ENCODE measurements around the gene SHISA2.
"Not testable (repeated sequence)": the region's sequence is repeated elsewhere in the genome, so short reads cannot be mapped to it uniquely, and the experiment has no call there.

The SHISA2 gene

GRCh38 chr13:26051657-26052311 lies at the start of gene SHISA2:
Gene SHISA2, minus strand, starts transcription at chr13:26052016. Its CDS starts 1,041 bp downstream, at chr13:26050975.
- DNase-seq (ENCODE audit: low read depth, low spot score): no peak

GRCh38 chr13:26095846-26096610 lies 44.2 kb upstream of the SHISA2 start:
- DNase-seq (ENCODE audit: low read depth, low spot score): no peak

GRCh38 chr13:26095338-26095737 lies 43.5 kb upstream of the SHISA2 start:
- DNase-seq (ENCODE audit: low read depth, low spot score): no peak

- DNase-seq (ENCODE audit: low read depth, low spot score): not testable (repeated sequence)
Observed at GRCh38 chr13:26076821-26077220, 25.0 kb upstream of the SHISA2 start.

GRCh38 chr13:26075498-26075897 lies 23.7 kb upstream of the SHISA2 start:
- no peak for DNase-seq (ENCODE audit: low read depth, low spot score)

- no peak for DNase-seq (ENCODE audit: low read depth, low spot score)
Observed at GRCh38 chr13:26074706-26075105, 22.9 kb upstream of the SHISA2 start.

- DNase-seq (ENCODE audit: low read depth, low spot score): not testable (repeated sequence)
Observed at GRCh38 chr13:26072335-26072734, 20.5 kb upstream of the SHISA2 start.

- DNase-seq (ENCODE audit: low read depth, low spot score): no peak
Observed at GRCh38 chr13:26071691-26072090, 19.9 kb upstream of the SHISA2 start.

- not testable (repeated sequence) for DNase-seq (ENCODE audit: low read depth, low spot score)
Observed at GRCh38 chr13:26069642-26070041, 17.8 kb upstream of the SHISA2 start.

- not testable (repeated sequence) for DNase-seq (ENCODE audit: low read depth, low spot score)
Observed at GRCh38 chr13:26068372-26068771, 16.6 kb upstream of the SHISA2 start.

- no peak for DNase-seq (ENCODE audit: low read depth, low spot score)
Observed at GRCh38 chr13:26067601-26068000, 15.8 kb upstream of the SHISA2 start.

- DNase-seq (ENCODE audit: low read depth, low spot score): not testable (repeated sequence)
Observed at GRCh38 chr13:26066492-26066891, 14.7 kb upstream of the SHISA2 start.

GRCh38 chr13:26062853-26063444 lies 11.1 kb upstream of the SHISA2 start:
- DNase-seq (ENCODE audit: low read depth, low spot score): no peak

- DNase-seq (ENCODE audit: low read depth, low spot score): no peak
Observed at GRCh38 chr13:26061947-26062346, 10.1 kb upstream of the SHISA2 start.

GRCh38 chr13:26061256-26061655 lies 9.4 kb upstream of the SHISA2 start:
- no peak for DNase-seq (ENCODE audit: low read depth, low spot score)

GRCh38 chr13:26060357-26060756 lies 8.5 kb upstream of the SHISA2 start:
- no peak for DNase-seq (ENCODE audit: low read depth, low spot score)

GRCh38 chr13:26058704-26059103 lies 6.9 kb upstream of the SHISA2 start:
- no peak for DNase-seq (ENCODE audit: low read depth, low spot score)

- no peak for DNase-seq (ENCODE audit: low read depth, low spot score)
Observed at GRCh38 chr13:26054896-26055295, 3.1 kb upstream of the SHISA2 start.

- no peak for DNase-seq (ENCODE audit: low read depth, low spot score)
Observed at GRCh38 chr13:26053418-26053980, 1.7 kb upstream of the SHISA2 start.

GRCh38 chr13:26052337-26052736 lies 521 bp upstream of the SHISA2 start:
- no peak for DNase-seq (ENCODE audit: low read depth, low spot score)

- DNase-seq (ENCODE audit: low read depth, low spot score): no peak
Observed at GRCh38 chr13:26051231-26051656, 572 bp downstream of the SHISA2 start.

- no peak for DNase-seq (ENCODE audit: low read depth, low spot score)
Observed at GRCh38 chr13:26050568-26051230, 1.1 kb downstream of the SHISA2 start.

All from activated CD4-positive, CD25-positive, alpha-beta regulatory T cell treated with anti-CD3 and anti-CD28 coated beads, Interleukin-2, amount 50 U/mL, for 16 hours (primary cell).